GM23248 (cell line): ENCODE results near the gene THSD4.

Experiments
- EZH2 ChIP-seq: fragments of 200-600 bp; sonication (generic); IDR thresholded peaks from 2 replicates; pipeline ENCODE4 v1.6.1; 2018; ENCODE audit warnings: antibody characterized with exemption, mild to moderate bottlenecking; ENCODE audit not compliant: insufficient read depth, poor library complexity, severe bottlenecking
- EZH2phosphoT487 ChIP-seq: fragments of 200-600 bp; sonication (generic); IDR thresholded peaks from 2 replicates; pipeline ENCODE4 v1.6.1; 2018; ENCODE audit warnings: antibody characterized with exemption, moderate library complexity, mild to moderate bottlenecking, low read depth; ENCODE audit not compliant: insufficient read depth

GRCh38 chr15:71142780-71143179 lies 27.5 kb downstream of the THSD4 start:
- TF ChIP-seq EZH2, result no peak
- TF ChIP-seq EZH2phosphoT487, result no peak
